OCI-LY3 (cell line): ENCODE results near the gene S1PR1.

Source experiments
- EZH2phosphoT487 ChIP-seq: fragments of 200-600 bp; shearing (Covaris generic); IDR thresholded peaks from 2 replicates; pipeline ENCODE4 v1.6.1; 2018; ENCODE audit warnings: antibody characterized with exemption, mixed run types, low read depth
- TF ChIP-seq, protein P1 (sequence below): fragments of 200-600, 300-600 bp; sonication (generic); IDR thresholded peaks from 2 replicates; pipeline ENCODE4 v1.5.1; 2014; ENCODE audit warnings: antibody characterized with exemption, low read length, low read depth

GRCh38 chr1:101199637-101199982 lies 37.2 kb upstream of the S1PR1 start:
- TF ChIP-seq, protein P1, sequence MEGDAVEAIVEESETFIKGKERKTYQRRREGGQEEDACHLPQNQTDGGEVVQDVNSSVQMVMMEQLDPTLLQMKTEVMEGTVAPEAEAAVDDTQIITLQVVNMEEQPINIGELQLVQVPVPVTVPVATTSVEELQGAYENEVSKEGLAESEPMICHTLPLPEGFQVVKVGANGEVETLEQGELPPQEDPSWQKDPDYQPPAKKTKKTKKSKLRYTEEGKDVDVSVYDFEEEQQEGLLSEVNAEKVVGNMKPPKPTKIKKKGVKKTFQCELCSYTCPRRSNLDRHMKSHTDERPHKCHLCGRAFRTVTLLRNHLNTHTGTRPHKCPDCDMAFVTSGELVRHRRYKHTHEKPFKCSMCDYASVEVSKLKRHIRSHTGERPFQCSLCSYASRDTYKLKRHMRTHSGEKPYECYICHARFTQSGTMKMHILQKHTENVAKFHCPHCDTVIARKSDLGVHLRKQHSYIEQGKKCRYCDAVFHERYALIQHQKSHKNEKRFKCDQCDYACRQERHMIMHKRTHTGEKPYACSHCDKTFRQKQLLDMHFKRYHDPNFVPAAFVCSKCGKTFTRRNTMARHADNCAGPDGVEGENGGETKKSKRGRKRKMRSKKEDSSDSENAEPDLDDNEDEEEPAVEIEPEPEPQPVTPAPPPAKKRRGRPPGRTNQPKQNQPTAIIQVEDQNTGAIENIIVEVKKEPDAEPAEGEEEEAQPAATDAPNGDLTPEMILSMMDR, result no peak
- no peak for TF ChIP-seq EZH2phosphoT487
